HG03432 (cell line): ENCODE data around the gene LRRC45.

Experiments used
- ATAC-seq: cut with Tn5 transposase; IDR thresholded peaks from one replicate; pipeline ENCODE4 v1.9.1; 2021; ENCODE audit warnings: mild to moderate bottlenecking, moderate library complexity; ENCODE audit not compliant: unreplicated experiment

The LRRC45 gene

DNA sequence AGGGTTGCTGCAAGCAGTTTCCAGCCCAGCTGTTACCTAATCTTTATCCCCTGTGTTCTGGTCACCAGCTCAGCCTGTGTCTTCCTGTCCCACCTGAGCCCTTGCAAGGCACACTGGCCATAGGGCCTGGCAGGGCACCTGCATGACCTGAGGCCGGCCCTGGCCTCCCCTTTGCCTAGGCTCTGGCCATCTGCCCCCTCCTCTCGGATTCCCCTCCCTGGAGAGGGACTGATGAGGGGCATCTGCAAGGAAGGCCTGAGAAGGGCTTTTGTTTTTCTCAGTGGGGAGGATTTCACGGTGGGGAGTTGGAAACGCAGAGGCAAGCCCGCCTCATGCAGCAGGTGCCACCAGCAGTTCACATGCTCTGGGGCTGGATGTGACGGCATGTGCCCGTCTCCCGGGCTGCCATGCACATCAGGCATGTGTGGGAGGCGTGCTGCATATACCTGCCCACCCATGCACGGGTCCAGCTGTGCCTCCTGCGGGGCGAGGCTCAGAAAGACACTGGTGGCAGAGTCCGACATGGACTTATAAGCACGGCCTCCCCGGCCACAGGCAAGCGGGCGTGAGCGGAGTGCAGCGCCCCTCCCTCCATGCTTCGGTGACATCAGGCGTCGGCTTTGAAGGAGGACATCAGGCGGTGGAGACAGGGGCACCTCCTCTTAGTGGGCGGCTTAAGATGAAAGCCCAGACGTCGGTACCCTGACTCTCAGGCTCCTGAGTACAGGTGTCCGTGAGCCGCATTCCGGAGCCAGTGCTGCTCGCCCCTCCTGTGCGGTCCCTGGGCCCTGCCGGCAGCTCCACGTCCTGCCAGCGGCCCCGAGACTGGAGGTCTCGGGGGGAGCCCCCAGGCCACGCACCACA, 29.1 kb upstream of the LRRC45 start:
- no peak for ATAC-seq

DNA sequence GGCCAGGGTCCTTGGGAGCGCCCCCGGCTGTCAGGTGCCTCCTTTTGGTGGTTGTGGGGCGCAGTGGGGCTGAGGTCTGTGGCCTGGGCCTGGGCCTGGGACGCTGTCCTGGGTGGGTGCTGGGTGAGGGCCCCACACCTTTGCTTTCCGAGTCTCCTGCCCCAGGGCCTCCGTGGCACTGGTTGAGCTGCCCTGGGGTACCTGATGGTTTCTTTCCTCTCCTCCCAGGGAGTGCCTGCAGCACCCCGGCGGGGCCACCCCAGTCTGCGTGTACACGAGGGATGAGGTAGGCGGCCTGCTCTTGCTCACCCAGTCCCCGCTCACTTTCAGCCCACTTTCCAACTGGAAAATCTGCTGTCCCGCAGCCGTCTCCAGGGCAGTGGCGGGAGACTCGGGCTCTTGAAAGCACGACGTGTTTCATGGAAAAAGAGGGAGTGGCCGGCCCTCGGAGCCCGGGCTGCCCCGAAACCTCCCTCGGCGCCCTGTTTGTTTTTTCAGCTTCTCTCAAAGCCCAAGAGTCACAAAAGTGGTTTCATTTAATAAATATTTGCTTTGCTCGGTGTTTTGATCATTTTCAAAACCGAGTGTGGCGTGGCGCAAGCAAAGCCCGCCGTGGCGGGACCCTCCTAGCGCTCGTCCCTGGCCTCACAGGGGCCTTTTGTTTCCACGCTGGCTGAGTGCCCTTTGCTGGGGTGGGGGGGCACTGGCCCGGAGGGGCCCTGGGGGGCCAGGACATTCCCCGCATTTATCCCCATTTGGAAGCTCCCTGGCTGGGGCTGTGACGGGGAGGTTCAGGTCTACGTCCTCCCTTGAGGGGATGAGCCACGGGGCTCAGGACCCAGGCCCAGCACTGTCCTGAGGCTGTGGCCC, 28.3 kb upstream of the LRRC45 start:
- ATAC-seq, result no peak

DNA sequence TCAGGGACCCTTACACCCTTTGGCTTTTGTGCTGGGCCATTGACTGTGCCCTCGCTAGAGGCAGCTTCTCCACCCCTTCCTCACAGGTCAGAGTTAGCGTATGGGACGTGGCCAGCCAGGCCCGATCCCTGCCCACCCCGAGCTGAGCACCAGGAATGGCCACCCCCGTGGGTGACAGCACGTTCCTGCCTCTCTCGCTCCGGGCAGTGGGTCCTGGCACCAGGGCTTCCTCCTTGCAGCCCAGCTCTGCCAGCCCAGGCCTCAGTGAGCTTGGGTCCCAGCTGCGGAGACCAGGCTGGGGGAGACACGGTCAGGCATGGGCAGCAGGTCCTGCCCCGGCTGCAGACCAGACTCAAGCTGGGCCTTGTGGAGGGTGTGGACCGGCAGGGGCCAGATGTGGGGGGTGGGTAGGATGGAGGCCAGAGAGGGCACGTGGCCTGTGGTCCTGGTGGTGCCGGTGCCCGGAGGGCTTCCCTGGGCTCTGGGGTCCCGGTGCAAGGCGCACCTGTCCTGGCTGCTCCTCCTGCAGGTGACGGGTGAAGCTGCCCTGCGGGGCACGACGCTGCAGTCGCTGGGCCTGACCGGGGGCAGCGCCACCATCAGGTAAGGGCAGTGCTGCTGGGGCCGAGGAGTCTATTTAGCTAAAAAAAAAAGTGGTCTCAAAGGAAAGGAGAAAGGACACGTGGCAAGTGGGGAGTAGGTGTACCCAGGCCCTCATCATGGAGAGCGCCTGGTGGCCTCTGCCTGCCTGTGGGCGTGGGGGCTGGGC, 27.5 kb upstream of the LRRC45 start:
- ATAC-seq, result no peak

DNA sequence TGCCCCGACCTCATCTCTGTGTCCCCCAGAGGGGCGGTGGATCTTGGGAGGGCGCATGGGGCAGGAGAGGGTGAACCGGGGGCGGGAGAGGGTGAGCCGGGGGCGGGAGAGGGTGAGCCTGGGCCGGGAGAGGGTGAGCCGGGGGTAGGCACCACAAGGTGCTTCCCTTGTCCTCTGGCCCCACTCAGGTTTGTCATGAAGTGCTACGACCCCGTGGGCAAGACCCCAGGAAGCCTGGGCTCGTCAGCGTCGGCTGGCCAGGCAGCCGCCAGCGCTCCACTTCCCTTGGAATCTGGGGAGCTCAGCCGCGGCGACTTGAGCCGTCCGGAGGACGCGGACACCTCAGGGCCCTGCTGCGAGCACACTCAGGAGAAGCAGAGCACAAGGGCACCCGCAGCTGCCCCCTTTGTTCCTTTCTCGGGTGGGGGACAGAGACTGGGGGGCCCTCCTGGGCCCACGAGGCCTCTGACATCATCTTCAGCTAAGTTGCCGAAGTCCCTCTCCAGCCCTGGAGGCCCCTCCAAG, 26.8 kb upstream of the LRRC45 start:
- ATAC-seq, result no peak

GRCh38 chr17:81996757-81997441, 26.2 kb upstream of the LRRC45 start:
- no peak for ATAC-seq

- ATAC-seq, result no peak
Measured at GRCh38 chr17:81998212-81998611, 24.9 kb upstream of the LRRC45 start.

GRCh38 chr17:81998691-81999438, 24.2 kb upstream of the LRRC45 start:
- ATAC-seq, result no peak

DNA sequence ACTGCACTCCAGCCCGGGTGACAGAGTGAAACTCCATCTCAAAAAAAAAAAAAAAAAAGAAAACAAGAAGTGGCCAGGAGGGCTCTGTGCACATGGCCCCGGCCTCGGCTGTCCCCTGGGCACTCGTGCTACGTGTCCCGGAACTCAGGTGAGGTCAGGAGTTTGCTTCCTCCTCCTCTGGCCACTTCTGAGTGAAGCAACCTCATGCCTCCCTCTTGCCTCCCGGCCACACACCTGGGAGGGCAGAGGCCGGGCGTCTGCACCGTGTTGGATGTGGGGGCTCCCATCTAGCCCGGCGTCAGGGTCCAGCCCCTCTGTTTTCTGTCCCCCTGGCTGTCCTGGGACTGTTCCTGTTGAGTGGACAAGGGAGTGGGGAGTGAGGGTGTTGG, 23.5 kb upstream of the LRRC45 start:
- ATAC-seq, result no peak

DNA sequence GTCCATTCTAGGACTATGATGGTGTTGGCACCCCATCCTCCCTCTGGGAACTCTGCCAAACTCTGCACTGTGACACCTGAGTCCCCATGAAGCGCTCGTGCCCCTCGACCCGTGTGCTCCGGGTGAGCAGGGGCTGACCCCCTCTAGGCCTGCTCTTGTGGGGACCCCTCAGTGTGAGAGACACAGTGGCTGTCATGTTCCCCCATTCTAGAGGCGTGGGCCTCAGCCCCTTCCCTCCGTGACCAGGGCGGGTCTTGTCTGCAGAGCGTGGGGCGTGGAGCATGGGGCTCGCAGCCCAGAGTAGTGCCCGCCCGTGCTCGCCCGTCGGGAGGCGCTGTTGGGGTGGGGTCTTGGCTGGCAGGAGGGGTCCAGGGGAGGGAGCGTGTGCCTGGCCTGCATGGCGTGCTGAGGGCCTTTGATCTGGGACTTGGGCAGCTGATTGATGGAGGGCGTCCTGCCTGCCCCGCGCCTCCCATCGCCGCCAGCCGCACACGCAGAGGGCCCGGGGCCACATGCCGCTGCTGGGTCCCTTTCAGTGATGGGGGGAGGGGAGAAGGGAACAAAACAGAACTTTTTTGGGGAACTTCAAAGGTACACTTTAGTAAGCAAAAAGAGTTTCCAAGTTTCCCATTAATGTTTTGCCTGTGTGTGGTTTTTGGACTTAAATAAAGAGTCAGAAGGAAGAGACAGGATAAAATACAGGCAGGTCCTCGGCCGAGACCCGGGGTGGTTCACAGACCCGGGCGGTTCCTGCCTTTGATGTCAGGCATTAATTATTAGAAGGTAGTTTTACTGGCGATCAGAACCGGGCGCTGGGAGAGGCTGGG, 22.9 kb upstream of the LRRC45 start:
- no peak for ATAC-seq

DNA sequence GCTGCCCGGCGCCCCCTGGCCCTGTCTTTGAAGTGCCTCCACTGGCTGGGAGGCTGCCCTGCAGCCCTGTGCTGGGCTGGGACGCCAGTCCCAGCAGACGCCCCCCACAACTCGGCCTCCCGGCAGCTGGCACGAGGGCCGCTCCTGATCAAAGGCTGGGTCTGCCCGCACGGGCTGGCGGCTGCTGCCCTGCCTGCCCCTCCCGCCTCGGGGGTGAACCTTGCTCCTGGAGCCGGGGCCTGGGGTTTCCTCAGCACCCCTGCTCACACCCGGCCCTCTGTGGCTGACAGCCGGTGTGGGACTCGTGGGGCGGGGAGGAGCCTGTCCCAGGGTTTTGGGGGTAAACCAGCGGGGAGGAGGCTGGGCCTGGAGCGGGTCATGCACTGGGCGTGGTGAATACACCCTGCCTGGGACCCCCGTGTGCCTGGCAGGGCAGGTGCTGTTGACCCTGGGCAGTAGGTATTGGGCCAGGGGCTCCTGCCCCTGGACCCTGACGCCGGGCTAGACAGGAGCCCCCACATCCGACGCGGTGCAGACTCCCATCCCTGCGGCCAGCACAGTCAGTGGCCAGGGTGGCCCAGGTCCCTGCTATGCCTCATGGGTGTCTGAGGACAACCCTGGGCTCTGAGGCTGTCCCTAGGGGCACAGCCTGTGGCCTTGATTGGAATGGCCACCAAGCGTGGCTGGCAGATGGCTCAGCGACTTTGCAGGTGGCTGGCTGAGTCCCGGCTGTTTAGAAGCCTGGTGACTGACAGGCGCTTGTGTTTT, 22.1 kb upstream of the LRRC45 start:
- no peak for ATAC-seq

DNA sequence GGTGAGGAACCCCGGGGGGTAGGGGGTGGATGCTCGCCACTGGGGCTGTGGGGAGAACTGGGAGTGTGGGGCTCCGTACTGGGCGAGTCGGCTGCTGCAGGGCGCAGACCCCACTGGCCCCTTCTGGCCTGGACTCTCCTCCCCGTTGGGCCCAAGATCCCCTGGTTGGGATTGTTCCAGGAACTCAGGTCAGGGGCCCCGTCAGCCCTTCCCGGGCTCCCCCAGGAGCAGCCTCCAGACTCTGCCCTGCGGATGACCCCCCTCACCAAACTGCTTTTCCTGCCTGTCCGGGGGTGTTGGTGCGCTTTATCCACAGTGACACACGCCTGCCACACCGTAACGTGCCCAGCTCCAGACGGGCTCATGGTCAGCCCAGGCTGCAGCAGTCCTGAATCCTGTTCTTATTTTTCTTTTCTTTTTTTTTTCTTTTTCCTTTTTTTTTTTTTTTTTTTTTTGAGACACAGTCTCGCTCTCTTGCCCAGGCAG, 21.5 kb upstream of the LRRC45 start:
- no peak for ATAC-seq

GRCh38 chr17:82003411-82004381, 19.4 kb upstream of the LRRC45 start:
- no peak for ATAC-seq

GRCh38 chr17:82004517-82005455, 18.3 kb upstream of the LRRC45 start:
- no peak for ATAC-seq

DNA sequence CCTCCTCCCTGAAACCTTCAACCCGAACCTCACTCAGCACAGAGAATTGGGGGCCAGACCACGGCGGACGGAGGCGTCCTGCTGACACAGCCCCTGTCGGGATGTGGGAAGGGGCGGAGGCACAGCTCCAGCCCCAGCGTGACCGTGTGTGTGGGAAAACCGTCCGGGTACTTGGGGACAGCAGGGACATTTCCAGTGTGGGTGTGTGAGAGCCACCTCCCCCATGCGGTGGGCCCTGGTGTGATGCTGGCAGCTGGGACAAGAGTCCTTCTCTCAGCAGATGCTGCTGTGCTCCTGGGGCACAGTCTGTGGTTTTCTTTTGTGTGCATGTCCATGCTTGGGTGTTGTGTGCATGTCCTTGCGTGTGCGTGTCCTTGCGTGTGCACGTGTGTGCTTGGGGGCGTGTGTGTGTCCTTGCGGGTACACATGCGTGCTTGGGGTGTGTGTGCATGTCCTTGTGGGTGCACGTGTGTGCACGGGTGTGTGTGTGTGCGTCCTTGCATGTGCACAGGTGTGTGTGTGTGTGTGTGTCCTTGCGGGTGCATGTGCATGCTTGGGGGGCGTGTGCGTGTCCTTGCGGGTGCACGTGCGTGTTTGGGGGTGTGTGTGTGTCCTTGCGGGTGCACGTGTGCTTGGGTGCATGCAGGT, 17.3 kb upstream of the LRRC45 start:
- ATAC-seq, result no peak
